Measurements from ENCODE around the gene PITX3.

Gene PITX3

DNA sequence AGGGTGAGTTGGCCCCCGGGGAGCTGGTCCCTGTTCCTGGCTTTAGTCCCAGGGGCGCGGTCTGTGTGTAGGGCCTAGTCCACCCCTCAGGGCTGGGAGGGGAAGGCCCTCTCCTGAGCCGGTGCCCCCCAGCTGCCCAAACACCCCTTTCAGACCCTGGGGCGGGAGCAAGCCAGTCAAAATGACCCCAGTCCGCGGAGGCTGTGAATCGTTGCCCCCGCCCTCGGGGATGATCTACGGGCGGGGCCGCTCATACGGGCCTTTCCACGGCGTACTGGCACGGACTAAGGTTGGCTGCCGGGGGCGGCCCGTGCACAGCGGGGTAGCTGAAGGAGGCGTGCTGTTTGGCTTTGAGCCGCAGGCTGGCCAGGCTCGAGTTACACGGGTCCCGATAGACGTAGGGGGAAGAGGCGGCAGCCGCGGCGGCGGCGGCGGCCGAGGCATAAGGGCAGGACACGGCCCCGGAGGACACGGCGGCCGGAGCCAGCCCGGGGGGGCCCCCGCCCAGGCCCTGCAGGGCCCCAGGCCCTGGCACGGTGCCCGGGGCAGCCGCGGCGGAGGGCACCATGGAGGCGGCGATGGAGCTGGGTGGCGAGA lies 10.9 kb downstream of the PITX3 start (continued):
- TF ChIP-seq, protein P1, sequence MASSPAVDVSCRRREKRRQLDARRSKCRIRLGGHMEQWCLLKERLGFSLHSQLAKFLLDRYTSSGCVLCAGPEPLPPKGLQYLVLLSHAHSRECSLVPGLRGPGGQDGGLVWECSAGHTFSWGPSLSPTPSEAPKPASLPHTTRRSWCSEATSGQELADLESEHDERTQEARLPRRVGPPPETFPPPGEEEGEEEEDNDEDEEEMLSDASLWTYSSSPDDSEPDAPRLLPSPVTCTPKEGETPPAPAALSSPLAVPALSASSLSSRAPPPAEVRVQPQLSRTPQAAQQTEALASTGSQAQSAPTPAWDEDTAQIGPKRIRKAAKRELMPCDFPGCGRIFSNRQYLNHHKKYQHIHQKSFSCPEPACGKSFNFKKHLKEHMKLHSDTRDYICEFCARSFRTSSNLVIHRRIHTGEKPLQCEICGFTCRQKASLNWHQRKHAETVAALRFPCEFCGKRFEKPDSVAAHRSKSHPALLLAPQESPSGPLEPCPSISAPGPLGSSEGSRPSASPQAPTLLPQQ (tag by site-specific recombination; IDR thresholded peaks at IDR 0.05): no peak
- TF ChIP-seq ZNF654 (tag by site-specific recombination; IDR thresholded peaks at IDR 0.05; ENCODE audit: low read depth): no peak
- TF ChIP-seq, protein P2, sequence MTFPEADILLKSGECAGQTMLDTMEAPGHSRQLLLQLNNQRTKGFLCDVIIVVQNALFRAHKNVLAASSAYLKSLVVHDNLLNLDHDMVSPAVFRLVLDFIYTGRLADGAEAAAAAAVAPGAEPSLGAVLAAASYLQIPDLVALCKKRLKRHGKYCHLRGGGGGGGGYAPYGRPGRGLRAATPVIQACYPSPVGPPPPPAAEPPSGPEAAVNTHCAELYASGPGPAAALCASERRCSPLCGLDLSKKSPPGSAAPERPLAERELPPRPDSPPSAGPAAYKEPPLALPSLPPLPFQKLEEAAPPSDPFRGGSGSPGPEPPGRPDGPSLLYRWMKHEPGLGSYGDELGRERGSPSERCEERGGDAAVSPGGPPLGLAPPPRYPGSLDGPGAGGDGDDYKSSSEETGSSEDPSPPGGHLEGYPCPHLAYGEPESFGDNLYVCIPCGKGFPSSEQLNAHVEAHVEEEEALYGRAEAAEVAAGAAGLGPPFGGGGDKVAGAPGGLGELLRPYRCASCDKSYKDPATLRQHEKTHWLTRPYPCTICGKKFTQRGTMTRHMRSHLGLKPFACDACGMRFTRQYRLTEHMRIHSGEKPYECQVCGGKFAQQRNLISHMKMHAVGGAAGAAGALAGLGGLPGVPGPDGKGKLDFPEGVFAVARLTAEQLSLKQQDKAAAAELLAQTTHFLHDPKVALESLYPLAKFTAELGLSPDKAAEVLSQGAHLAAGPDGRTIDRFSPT (tag by site-specific recombination; IDR thresholded peaks at IDR 0.05): peak; percentile 80; the same call in 1 of the 2 replicates
- peak; percentile 28; the same call in 1 of the 2 replicates for TF ChIP-seq ZBTB8A (tag by site-specific recombination; IDR thresholded peaks at IDR 0.05)
- TF ChIP-seq ZNF777 (tag by site-specific recombination; IDR thresholded peaks at IDR 0.05; ENCODE audit: borderline replicate concordance): peak; percentile 81
- TF ChIP-seq BCL11B (tag by site-specific recombination; IDR thresholded peaks at IDR 0.05; ENCODE audit: low read depth): peak; percentile 93
- no peak; the same call in 1 of the 2 replicates for TF ChIP-seq FEZF1 (tag by site-specific recombination; IDR thresholded peaks at IDR 0.05)
- peak; percentile 68; the same call in 1 of the 2 replicates for TF ChIP-seq ZNF423 (tag by site-specific recombination; IDR thresholded peaks at IDR 0.05)
- no peak for TF ChIP-seq ZNF707 (tag by site-specific recombination; IDR thresholded peaks at IDR 0.05)
- no peak for TF ChIP-seq GFI1B (tag by site-specific recombination; IDR thresholded peaks at IDR 0.05)
- TF ChIP-seq, protein P3, sequence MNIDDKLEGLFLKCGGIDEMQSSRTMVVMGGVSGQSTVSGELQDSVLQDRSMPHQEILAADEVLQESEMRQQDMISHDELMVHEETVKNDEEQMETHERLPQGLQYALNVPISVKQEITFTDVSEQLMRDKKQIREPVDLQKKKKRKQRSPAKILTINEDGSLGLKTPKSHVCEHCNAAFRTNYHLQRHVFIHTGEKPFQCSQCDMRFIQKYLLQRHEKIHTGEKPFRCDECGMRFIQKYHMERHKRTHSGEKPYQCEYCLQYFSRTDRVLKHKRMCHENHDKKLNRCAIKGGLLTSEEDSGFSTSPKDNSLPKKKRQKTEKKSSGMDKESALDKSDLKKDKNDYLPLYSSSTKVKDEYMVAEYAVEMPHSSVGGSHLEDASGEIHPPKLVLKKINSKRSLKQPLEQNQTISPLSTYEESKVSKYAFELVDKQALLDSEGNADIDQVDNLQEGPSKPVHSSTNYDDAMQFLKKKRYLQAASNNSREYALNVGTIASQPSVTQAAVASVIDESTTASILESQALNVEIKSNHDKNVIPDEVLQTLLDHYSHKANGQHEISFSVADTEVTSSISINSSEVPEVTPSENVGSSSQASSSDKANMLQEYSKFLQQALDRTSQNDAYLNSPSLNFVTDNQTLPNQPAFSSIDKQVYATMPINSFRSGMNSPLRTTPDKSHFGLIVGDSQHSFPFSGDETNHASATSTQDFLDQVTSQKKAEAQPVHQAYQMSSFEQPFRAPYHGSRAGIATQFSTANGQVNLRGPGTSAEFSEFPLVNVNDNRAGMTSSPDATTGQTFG (tag by site-specific recombination; IDR thresholded peaks at IDR 0.05; ENCODE audit: borderline replicate concordance): no peak
- TF ChIP-seq, protein P4, sequence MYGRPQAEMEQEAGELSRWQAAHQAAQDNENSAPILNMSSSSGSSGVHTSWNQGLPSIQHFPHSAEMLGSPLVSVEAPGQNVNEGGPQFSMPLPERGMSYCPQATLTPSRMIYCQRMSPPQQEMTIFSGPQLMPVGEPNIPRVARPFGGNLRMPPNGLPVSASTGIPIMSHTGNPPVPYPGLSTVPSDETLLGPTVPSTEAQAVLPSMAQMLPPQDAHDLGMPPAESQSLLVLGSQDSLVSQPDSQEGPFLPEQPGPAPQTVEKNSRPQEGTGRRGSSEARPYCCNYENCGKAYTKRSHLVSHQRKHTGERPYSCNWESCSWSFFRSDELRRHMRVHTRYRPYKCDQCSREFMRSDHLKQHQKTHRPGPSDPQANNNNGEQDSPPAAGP (tag by site-specific recombination; IDR thresholded peaks at IDR 0.05): peak; percentile 95; the same call in 1 of the 2 replicates
- TF ChIP-seq GLIS2 (tag by site-specific recombination; IDR thresholded peaks at IDR 0.05): peak; percentile 92
- peak; percentile 71 for TF ChIP-seq ZIC2 (tag by site-specific recombination; IDR thresholded peaks at IDR 0.05)
- TF ChIP-seq KLF9 (tag by site-specific recombination; IDR thresholded peaks at IDR 0.05; ENCODE audit: low read depth): peak; percentile 71
- TF ChIP-seq, protein P5, sequence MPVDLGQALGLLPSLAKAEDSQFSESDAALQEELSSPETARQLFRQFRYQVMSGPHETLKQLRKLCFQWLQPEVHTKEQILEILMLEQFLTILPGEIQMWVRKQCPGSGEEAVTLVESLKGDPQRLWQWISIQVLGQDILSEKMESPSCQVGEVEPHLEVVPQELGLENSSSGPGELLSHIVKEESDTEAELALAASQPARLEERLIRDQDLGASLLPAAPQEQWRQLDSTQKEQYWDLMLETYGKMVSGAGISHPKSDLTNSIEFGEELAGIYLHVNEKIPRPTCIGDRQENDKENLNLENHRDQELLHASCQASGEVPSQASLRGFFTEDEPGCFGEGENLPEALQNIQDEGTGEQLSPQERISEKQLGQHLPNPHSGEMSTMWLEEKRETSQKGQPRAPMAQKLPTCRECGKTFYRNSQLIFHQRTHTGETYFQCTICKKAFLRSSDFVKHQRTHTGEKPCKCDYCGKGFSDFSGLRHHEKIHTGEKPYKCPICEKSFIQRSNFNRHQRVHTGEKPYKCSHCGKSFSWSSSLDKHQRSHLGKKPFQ (tag by site-specific recombination; IDR thresholded peaks at IDR 0.05): no peak
- peak; percentile 70; the same call in 1 of the 2 replicates for TF ChIP-seq ZNF660 (tag by site-specific recombination; IDR thresholded peaks at IDR 0.05)
- TF ChIP-seq ZNF214 (tag by site-specific recombination; IDR thresholded peaks at IDR 0.05; ENCODE audit: borderline replicate concordance): no peak
- peak; percentile 85 for TF ChIP-seq ZBTB17 (tag by site-specific recombination; IDR thresholded peaks at IDR 0.05)
- TF ChIP-seq ZNF555 (tag by site-specific recombination; conservative IDR thresholded peaks at IDR 0.05): no peak
- peak; percentile 89 for TF ChIP-seq ZFHX2 (tag by site-specific recombination; conservative IDR thresholded peaks at IDR 0.05)
- no peak for TF ChIP-seq ZNF664 (tag by site-specific recombination; IDR thresholded peaks at IDR 0.05)
- TF ChIP-seq ZNF426 (tag by site-specific recombination; IDR thresholded peaks at IDR 0.05): no peak
- no peak; the same call in 1 of the 2 replicates for TF ChIP-seq ZSCAN23 (tag by site-specific recombination; IDR thresholded peaks at IDR 0.05)
- no peak for TF ChIP-seq ZNF544 (tag by site-specific recombination; IDR thresholded peaks at IDR 0.05)
- TF ChIP-seq KLF1 (tag by site-specific recombination; IDR thresholded peaks at IDR 0.05): peak; percentile 98
- TF ChIP-seq, protein P6, sequence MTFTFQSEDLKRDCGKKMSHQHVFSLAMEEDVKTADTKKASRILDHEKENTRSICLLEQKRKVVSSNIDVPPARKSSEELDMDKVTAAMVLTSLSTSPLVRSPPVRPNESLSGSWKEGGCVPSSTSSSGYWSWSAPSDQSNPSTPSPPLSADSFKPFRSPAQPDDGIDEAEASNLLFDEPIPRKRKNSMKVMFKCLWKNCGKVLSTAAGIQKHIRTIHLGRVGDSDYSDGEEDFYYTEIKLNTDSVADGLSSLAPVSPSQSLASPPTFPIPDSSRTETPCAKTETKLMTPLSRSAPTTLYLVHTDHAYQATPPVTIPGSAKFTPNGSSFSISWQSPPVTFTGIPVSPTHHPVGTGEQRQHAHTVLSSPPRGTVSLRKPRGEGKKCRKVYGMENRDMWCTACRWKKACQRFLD (tag by site-specific recombination; IDR thresholded peaks at IDR 0.05): no peak
- TF ChIP-seq ZNF169 (tag by site-specific recombination; IDR thresholded peaks at IDR 0.05): no peak
- peak; percentile 70 for TF ChIP-seq EGR2 (tag by site-specific recombination; IDR thresholded peaks at IDR 0.05; ENCODE audit: low read depth)
- no peak for TF ChIP-seq ZNF37A (tag by site-specific recombination; IDR thresholded peaks at IDR 0.05)

All from HEK293 (cell line).